ENCODE data around the gene EYS.

- no peak for TF ChIP-seq SP1 (IDR thresholded peaks at IDR 0.05; ENCODE audit: low read depth)
- TF ChIP-seq CTCF (IDR thresholded peaks at IDR 0.05 in 2 of 3, conservative IDR thresholded peaks at IDR 0.05 in 1 of 3; ENCODE audit: borderline replicate concordance in 1 of 3, insufficient read depth in 1 of 3, low read depth in 2 of 3, low read length in 2 of 3), result no peak
- no peak for TF ChIP-seq RAD21 (IDR thresholded peaks at IDR 0.05; ENCODE audit: low read depth)
- TF ChIP-seq POLR2A (IDR thresholded peaks at IDR 0.05; ENCODE audit: borderline replicate concordance, extremely low read depth, insufficient read depth, insufficient read length), result no peak
- no peak for TF ChIP-seq EZH2phosphoT487 (IDR thresholded peaks at IDR 0.05; ENCODE audit: borderline replicate concordance)
- TF ChIP-seq ZNF274 (IDR thresholded peaks at IDR 0.05; ENCODE audit: low read depth, low read length), result no peak
- TF ChIP-seq, protein P1, sequence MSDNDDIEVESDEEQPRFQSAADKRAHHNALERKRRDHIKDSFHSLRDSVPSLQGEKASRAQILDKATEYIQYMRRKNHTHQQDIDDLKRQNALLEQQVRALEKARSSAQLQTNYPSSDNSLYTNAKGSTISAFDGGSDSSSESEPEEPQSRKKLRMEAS (IDR thresholded peaks at IDR 0.05), result no peak
- no peak for TF ChIP-seq POLR2AphosphoS5 (IDR thresholded peaks at IDR 0.05; ENCODE audit: low read depth, low read length)
These were observed 1802.3 kb downstream of the EYS start for GRCh38 chr6:63904650-63905248.
